Natural killer cell (primary cell): Measurements from ENCODE around the gene AGAP6. TPM values are rescaled to one million over a fixed set of nuclear protein-coding genes. Genes with fewer than 3 reads are reported as not detected.
"Not testable (repeated sequence)": the region's sequence is repeated elsewhere in the genome, so short reads cannot be mapped to it uniquely, and the experiment has no call there.

Experiments used
- ATAC-seq, 3 donors: fragments of 150-1000 bp in 2 of 3; fragments of 200-7000 bp in 1 of 3; cut with Tn5 transposase; 1 replicate in 1 of 3; 2 replicates in 2 of 3; pipeline ENCODE4 v1.10.0; 2021; ENCODE audit warnings: mild to moderate bottlenecking in 2 of 3, moderate library complexity in 2 of 3
- DNase-seq, 2 donors: peaks; one replicate each; pipeline versions ENCODE4 v3.0.0 to v3.0.0-alpha.2; 2013 to 2021; ENCODE audit warnings: mixed read lengths in 1 of 2
- H3K27ac ChIP-seq: one replicate; pipeline ENCODE4 v1.5.1; 2013; ENCODE audit warnings: mild to moderate bottlenecking, low read length
- H3K27me3 ChIP-seq: one replicate; pipeline ENCODE4 v1.6.1; 2013; ENCODE audit warnings: low read length; ENCODE audit not compliant: control insufficient read depth, insufficient read depth
- H3K36me3 ChIP-seq: one replicate; pipeline ENCODE4 v1.6.1; 2013; ENCODE audit warnings: low read length; ENCODE audit not compliant: control insufficient read depth, insufficient read depth
- H3K4me1 ChIP-seq: one replicate; pipeline ENCODE4 v1.6.1; 2013; ENCODE audit warnings: low read length; ENCODE audit not compliant: control insufficient read depth, insufficient read depth
- H3K4me3 ChIP-seq: one replicate; pipeline ENCODE4 v1.5.1; 2013; ENCODE audit warnings: low read length
- H3K9me3 ChIP-seq: one replicate; pipeline ENCODE4 v1.6.1; 2013; ENCODE audit warnings: low read length; ENCODE audit not compliant: control insufficient read depth, insufficient read depth
- H3K27ac Mint-ChIP-seq, 2 donors: one replicate each; pipeline ENCODE4 v1.8.0; 2022; ENCODE audit warnings: mild to moderate bottlenecking in 2 of 2, mixed read lengths in 2 of 2, moderate library complexity in 1 of 2
- H3K27me3 Mint-ChIP-seq, 2 donors: one replicate each; pipeline ENCODE4 v1.8.0; 2022; ENCODE audit warnings: low read depth in 2 of 2, mixed read lengths in 2 of 2
- H3K36me3 Mint-ChIP-seq: one replicate; pipeline ENCODE4 v1.8.0; 2022; ENCODE audit warnings: mixed read lengths
- H3K4me1 Mint-ChIP-seq, 2 donors: one replicate each; pipeline ENCODE4 v1.8.0; 2022; ENCODE audit warnings: mixed read lengths in 2 of 2
- H3K4me3 Mint-ChIP-seq: one replicate; pipeline ENCODE4 v1.8.0; 2022; ENCODE audit warnings: mild to moderate bottlenecking, moderate library complexity, mixed read lengths
- H3K9me3 Mint-ChIP-seq, 2 donors: one replicate each; pipeline ENCODE4 v1.8.0; 2022; ENCODE audit warnings: mixed read lengths in 2 of 2
- WGBS: methylation state at CpG from one replicate; pipeline ENCODE4 v1.1.7; 2013; ENCODE audit warnings: missing lambda C conversion rate; ENCODE audit not compliant: insufficient coverage; 5-methylcytosine and 5-hydroxymethylcytosine counted together
- intact Hi-C: fragments of 100-400 bp; cut with micrococcal nuclease; formaldehyde crosslinking; loops from one replicate; pipeline ENCODE4 v1.14.2; 2022
- total RNA-seq, 4 donors: library from RNA; stranded (reverse); fragments of 120-200 nt in 1 of 4; gene quantifications; one replicate each; pipeline versions ENCODE4 v1.2.3 to v1.2.4, GENCODE V29; 2013 to 2022

AGAP6 gene
- total RNA-seq: 10 to 100 TPM; 11.7 to 25.8 (median 20.0) TPM
- 18.4 TPM for total RNA-seq (2013)

DNA sequence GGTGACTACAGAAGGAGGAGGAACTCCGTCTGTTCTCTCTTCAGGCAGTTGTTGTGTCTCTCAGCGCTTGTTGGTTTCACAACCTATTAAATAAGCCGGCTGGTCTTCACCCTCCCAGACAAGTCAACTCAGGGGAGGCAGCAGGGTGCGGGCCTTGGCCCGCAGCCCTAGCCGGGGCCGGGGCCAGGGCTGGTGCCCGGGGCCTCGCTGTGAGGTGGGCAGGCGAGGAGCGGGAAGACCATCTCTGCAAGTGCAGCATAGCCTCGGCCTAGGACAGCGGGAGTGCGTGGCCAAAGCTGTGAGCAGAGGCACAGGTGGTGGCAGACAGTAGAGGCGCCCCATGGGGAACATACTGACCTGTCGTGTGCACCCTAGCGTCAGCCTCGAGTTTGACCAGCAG, at the start of gene AGAP6:
Gene AGAP6 (plus strand): TSS at position 31 of the 400 bp plus-strand sequence. CDS start 310 bp downstream, at position 341.
- H3K36me3 ChIP-seq, H3K9me3 ChIP-seq, H3K27me3 Mint-ChIP-seq, H3K4me1 Mint-ChIP-seq, H3K4me3 Mint-ChIP-seq, H3K27ac ChIP-seq, H3K9me3 Mint-ChIP-seq, H3K27ac Mint-ChIP-seq, H3K4me1 ChIP-seq, DNase-seq, H3K4me3 ChIP-seq, H3K36me3 Mint-ChIP-seq, intact Hi-C loops, H3K27me3 ChIP-seq, ATAC-seq: not testable (repeated sequence)
- WGBS: 88% methylated on average over 5 of the region's 18 CpGs

DNA sequence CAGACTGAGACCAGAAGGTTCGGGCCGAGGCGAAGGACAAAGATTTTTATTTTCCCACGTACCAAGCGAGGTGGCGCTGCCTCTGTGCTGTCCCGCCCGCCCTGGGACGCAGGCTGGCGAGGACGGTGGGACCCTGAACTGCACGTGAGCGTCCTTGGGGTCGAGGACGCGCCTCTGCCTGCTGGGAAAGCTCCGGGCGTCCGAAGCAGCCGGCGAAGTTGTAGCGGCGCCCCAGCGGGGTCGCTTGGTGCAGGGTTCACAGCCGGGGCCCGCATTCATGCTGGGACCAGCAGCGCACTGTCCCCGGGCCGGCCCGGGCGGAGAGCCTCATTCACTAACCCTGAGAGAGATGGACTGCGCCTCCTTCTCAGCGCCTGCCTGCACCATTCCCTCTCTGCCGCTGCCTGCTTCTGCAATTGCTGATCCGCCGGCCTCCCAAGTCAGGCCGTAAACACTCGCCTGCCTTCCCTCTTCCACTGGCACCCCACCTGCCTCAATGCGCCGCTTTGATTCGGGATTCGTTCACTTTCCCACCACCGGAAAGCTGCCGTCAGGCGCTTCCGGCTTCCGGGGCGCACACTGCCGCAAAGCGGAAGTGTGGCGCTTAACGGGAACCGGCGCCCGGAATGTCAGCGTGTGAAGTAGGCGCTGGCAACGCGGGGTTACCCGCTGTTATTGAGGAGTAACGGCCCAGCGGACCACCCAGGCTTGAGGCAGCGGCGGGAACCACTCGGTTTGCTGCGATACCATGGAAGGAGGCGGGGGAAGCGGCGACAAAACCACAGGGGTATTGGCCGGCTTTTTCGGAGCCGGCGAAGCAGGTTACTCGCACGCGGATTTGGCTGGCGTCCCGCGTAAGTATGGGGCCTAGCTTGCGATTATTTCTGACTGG, 46.5 kb upstream of the AGAP6 start, which contains the start of the genes PARG and TIMM23B:
Gene PARG (minus strand): TSS at position 581 of the 892 bp plus-strand sequence. CDS start 302 bp downstream, at position 279.
Gene TIMM23B (plus strand): TSS at position 607 of the 892 bp plus-strand sequence. CDS start 142 bp downstream, at position 749.
- WGBS: under 1% methylated on average over 81 of the region's 81 CpGs
- Histone ChIP-seq H3K4me1 (peaks cover 13% of the 10 kb centered on the region), H3K27ac (peak within 1 kb of the TSS; percentile 61), H3K4me3 (peak within 1 kb of the TSS; percentile 74)
- H3K9me3 Mint-ChIP-seq, H3K36me3 ChIP-seq, intact Hi-C loops, H3K9me3 ChIP-seq, H3K27me3 Mint-ChIP-seq, H3K36me3 Mint-ChIP-seq, H3K27me3 ChIP-seq: not testable (repeated sequence)
- Mint-ChIP-seq H3K4me3 (peak within 1 kb of the TSS; percentile 100), H3K4me1 (peaks cover 40 to 43% of the 10 kb centered on the region in 2 donors), H3K27ac (peak within 1 kb of the TSS; percentile 92 to 97)
- ATAC-seq (peak; percentile 88 to 93 (median 91)), DNase-seq (peak; percentile 77 to 89)

DNA sequence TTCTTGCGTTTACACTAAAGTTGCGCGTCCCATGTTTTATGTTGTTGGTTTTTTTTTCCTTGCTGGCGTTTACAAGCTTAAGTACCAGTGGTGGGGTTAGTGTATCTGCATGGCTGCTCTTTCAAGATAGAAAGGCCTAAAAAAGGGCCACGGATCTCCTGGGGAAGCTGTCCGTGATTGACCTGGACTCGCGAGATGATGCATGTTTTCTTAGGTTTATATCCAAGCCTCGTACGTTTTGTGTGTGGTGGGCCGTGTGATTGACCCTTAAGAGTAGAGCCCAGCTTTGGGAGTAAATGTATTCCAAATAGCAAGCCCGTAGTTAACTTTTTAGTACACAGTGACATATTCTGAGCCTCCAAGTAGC, 45.9 kb upstream of the AGAP6 start:
- Histone ChIP-seq H3K4me1 (peaks cover 13% of the 10 kb centered on the region), H3K27ac (peak overlapping the region; percentile 61), H3K4me3 (peak overlapping the region; percentile 74)
- DNase-seq (peak in 1 of 2 donors; percentile 9), ATAC-seq (peak; percentile 7 to 22 (median 10))
- peak overlapping the region; percentile 100 for H3K4me3 Mint-ChIP-seq
- H3K27me3 ChIP-seq, H3K36me3 ChIP-seq, H3K9me3 Mint-ChIP-seq, intact Hi-C loops, H3K9me3 ChIP-seq, H3K27me3 Mint-ChIP-seq, H3K36me3 Mint-ChIP-seq: not testable (repeated sequence)
- under 1% methylated on average over 12 of the region's 12 CpGs for WGBS
- peak overlapping the region; percentile 92 to 97 for H3K27ac Mint-ChIP-seq
- peaks cover 40 to 43% of the 10 kb centered on the region in 2 donors for H3K4me1 Mint-ChIP-seq

DNA sequence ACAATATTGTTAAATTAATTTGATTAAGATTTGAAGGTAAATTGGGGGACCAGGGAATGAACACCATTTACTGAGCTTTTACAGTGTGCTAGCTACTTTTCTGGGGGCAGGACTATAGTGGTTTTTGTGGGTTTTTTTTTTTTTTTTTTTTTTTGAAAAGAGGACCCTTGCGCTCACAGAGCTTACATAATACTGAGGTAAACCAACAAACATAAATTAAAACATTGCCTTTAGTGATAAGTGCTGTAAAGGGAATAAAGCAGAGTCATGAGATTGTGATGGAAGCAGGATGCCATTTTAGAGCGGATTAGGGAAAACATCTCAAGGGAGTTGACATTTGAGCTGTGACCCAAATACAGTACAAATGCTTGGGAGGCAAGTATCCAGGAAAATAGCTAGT, 44.6 kb upstream of the AGAP6 start:
- H3K27me3 Mint-ChIP-seq, H3K27ac ChIP-seq, intact Hi-C loops, DNase-seq, H3K4me3 ChIP-seq, H3K27me3 ChIP-seq, H3K4me3 Mint-ChIP-seq, H3K9me3 Mint-ChIP-seq, H3K36me3 ChIP-seq, H3K9me3 ChIP-seq, ATAC-seq, H3K36me3 Mint-ChIP-seq: not testable (repeated sequence)
- H3K4me1 Mint-ChIP-seq: peaks cover 35 to 43% of the 10 kb centered on the region in 2 donors
- WGBS: 72% methylated on average over 1 of the region's 2 CpGs
- peaks cover 13% of the 10 kb centered on the region for H3K4me1 ChIP-seq
- peak overlapping the region in 1 of 2 donors; percentile 92 for H3K27ac Mint-ChIP-seq

DNA sequence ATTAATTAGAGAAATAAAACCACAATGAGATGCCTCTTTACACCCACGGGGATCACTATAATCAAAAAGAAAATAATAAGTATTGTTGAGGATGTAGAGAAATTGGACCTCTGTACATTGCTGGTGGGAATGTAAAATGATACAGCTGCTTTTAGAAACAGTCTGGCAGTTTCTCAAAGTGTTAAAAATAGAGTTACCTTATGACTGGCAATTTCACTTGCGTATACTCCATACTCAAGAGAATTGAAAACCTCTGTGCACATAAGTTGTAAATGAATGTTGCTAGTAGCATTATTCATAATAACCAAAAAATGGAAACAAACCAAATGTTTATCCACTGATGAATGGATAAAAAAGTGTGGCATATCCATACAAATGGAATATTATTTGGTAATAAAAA, 40.1 kb upstream of the AGAP6 start:
- H3K27me3 ChIP-seq, H3K27ac ChIP-seq, H3K36me3 Mint-ChIP-seq, DNase-seq, H3K4me1 ChIP-seq, H3K9me3 ChIP-seq, H3K4me1 Mint-ChIP-seq, H3K9me3 Mint-ChIP-seq, H3K27ac Mint-ChIP-seq, H3K4me3 Mint-ChIP-seq, H3K4me3 ChIP-seq, intact Hi-C loops, H3K27me3 Mint-ChIP-seq, ATAC-seq, H3K36me3 ChIP-seq: not testable (repeated sequence)
- WGBS: no CpG with 5 or more reads among the region's 2 CpGs

DNA sequence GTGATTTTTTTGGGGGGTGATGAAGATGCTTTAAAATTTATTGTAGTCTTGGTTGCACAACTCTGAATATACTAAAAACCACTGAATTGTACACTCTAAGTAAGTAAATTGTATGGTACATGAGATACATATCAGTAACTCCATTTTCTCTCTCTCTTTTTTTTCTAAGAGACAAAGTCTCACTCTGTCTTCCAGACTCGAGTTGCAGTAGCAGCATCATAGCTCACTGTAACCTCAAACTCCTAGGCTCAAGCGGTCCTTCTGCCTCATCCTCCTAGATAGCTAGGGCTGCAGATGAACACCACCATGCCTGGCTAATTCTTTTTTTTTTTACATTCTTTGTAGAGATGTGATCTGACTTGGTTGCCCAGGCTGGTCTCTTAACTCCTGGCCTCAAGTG, 39.5 kb upstream of the AGAP6 start:
- H3K4me1 Mint-ChIP-seq, H3K9me3 Mint-ChIP-seq, H3K27me3 ChIP-seq, H3K27ac Mint-ChIP-seq, DNase-seq, H3K9me3 ChIP-seq, intact Hi-C loops, H3K27me3 Mint-ChIP-seq, H3K27ac ChIP-seq, H3K4me1 ChIP-seq, H3K36me3 Mint-ChIP-seq, H3K4me3 Mint-ChIP-seq, H3K36me3 ChIP-seq, ATAC-seq, H3K4me3 ChIP-seq: not testable (repeated sequence)
- 91% methylated on average over 2 of the region's 2 CpGs for WGBS

DNA sequence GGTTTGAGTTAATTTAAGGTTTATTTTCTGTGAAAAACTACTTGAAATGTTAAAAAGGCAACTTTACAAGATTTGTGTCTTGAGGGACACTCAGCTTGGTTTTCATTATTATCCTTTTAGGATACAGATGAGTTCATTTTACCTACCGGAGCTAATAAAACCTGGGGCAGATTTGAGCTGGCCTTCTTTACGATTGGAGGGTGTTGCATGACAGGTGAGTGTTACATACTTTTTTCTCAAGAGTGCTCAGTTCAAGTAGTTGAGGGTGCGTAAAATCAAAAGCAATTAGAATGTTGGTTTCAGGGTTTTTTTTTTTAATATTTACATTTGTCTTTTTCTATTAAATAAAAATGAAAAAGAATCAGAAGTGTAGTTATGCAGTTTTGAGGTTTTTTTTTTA, 36.2 kb upstream of the AGAP6 start:
- H3K4me3 Mint-ChIP-seq, H3K36me3 Mint-ChIP-seq, H3K27ac ChIP-seq, ATAC-seq, intact Hi-C loops, H3K36me3 ChIP-seq, H3K4me1 ChIP-seq, H3K27me3 Mint-ChIP-seq, H3K27me3 ChIP-seq, H3K4me1 Mint-ChIP-seq, H3K9me3 Mint-ChIP-seq, H3K27ac Mint-ChIP-seq, DNase-seq, H3K9me3 ChIP-seq, H3K4me3 ChIP-seq: not testable (repeated sequence)
- 95% methylated on average over 2 of the region's 3 CpGs for WGBS

DNA sequence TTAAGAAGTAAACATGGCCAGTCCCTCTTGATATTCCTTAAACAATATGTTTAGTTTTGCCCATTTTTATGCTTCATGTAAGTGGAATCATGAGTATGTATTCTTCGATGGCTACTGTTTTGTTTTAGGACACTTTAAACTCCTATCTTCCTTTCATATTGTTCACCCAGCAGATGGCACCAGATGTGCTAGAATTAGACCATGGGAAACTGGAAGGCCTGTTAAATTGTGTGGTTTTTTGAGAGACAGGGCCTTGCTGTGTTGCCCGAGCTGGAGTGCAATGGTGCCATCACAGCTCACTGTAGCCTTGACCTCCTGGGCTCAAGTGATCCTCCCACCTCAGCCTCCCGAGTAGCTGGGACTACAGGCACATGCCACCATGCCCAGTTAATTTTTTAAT, 35.1 kb upstream of the AGAP6 start:
- H3K4me3 ChIP-seq, H3K4me3 Mint-ChIP-seq, H3K36me3 Mint-ChIP-seq, H3K27ac ChIP-seq, DNase-seq, intact Hi-C loops, H3K9me3 ChIP-seq, H3K27me3 ChIP-seq, H3K27me3 Mint-ChIP-seq, H3K9me3 Mint-ChIP-seq, H3K4me1 ChIP-seq, H3K27ac Mint-ChIP-seq, H3K4me1 Mint-ChIP-seq: not testable (repeated sequence)
- H3K36me3 ChIP-seq: peaks cover 11% of the 10 kb centered on the region
- WGBS: no CpG with 5 or more reads among the region's 3 CpGs
- ATAC-seq: peak in 1 of 3 donors; percentile 35
